NT2/D1 (cell line): ENCODE measurements around the gene HYDIN.
"Not testable (repeated sequence)": the region's sequence is repeated elsewhere in the genome, so short reads cannot be mapped to it uniquely, and the experiment has no call there.

Experiments
- SUZ12 ChIP-seq: IDR thresholded peaks from 2 replicates; pipeline ENCODE4 v1.6.1; 2011; ENCODE audit not compliant: insufficient read length, insufficient read depth; ENCODE audit errors: extremely low read depth
- YY1 ChIP-seq: IDR thresholded peaks from 2 replicates; pipeline ENCODE4 v1.6.1; 2011; ENCODE audit not compliant: insufficient read length, insufficient read depth

DNA sequence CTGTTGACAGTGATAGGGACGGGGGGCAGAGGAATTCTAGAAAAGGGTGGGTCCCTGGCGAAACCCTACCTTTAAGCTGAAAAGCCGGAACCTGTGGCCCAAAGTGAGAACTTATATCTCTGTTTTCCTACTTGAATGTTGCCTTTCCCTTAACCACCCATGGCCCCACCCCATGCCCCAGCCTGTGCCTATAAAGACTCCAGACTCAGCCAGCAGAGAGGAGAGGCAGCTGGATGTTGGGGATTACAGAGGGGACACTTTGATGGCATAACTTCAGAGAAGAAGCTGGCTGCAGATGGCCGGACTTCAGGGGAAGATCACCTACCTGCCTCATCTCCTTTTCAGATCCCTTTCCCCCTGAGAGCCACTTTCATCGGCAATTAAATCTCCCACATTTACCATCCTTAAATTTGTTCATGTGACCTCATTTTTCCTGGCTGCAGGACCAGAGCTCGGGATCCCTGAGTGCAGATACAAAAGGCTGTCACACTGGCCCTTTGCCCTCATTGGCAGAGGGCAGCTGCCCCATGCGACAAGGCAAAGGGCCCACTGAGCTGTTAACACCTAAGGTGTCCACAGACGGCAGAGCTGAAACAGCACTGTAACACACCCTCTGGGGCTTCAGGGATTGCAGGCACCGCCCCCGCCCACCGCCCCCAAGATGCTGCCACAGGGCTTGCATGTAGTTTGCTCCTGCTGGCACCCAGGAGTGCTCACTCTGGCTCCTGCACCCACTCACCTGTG, 191.0 kb downstream of the HYDIN start:
- TF ChIP-seq YY1, SUZ12: not testable (repeated sequence)
